H1 (cell line): Measurements from ENCODE around the gene LTBP1. TPM values are rescaled to one million over a fixed set of nuclear protein-coding genes. Genes with fewer than 3 reads are reported as not detected.

Experiments used
- CTCF ChIA-PET: fragments of 300-600 bp; sonication (Branson Sonifier 250); formaldehyde crosslinking; loops from one replicate; lab custom pipeline; 2021; ENCODE audit not compliant: partially characterized antibody; lab: Charles Lee
- POLR2A ChIA-PET: fragments of 300-600 bp; sonication (Branson Sonifier 250); formaldehyde crosslinking; loops from one replicate; lab custom pipeline; 2021; ENCODE audit warnings: inconsistent platforms; ENCODE audit not compliant: partially characterized antibody; lab: Charles Lee
- DNase-seq, 2 experiments: peaks; one replicate each; pipeline versions ENCODE4 v3.0.0 to v3.0.0-alpha.2; 2010 to 2022; ENCODE audit warnings: low spot score in 2 of 2, low read depth in 1 of 2, mixed read lengths in 1 of 2
- FAIRE-seq: peaks from 2 replicates; lab custom pipeline; 2011; peaks lifted over from hg19 to GRCh38; lab: Jason Lieb, UNC
- H2AFZ ChIP-seq: 2 replicates; pipeline ENCODE4 v1.8.1; 2012; ENCODE audit warnings: low read length, inconsistent platforms
- H2AK5ac ChIP-seq: 2 replicates; pipeline ENCODE4 v1.6.1; 2013; ENCODE audit warnings: low read depth, low read length
- H2BK120ac ChIP-seq: replicated peaks from 2 replicates; pipeline ENCODE3; 2013; ENCODE audit warnings: low read depth, low read length, inconsistent platforms
- H2BK12ac ChIP-seq: 2 replicates; pipeline ENCODE4 v1.6.1; 2013; ENCODE audit warnings: low read depth, low read length
- H2BK15ac ChIP-seq: 2 replicates; pipeline ENCODE4 v1.6.1; 2013; ENCODE audit warnings: low read length
- H2BK20ac ChIP-seq: 2 replicates; pipeline ENCODE4 v1.6.1; 2013; ENCODE audit warnings: low read length
- H2BK5ac ChIP-seq: 2 replicates; pipeline ENCODE4 v1.6.1; 2013; ENCODE audit warnings: low read depth, low read length
- H3K14ac ChIP-seq: 2 replicates; pipeline ENCODE4 v1.6.1; 2013; ENCODE audit warnings: inconsistent platforms; ENCODE audit not compliant: insufficient read length
- H3K18ac ChIP-seq: 2 replicates; pipeline ENCODE4 v1.6.1; 2013; ENCODE audit warnings: low read length; ENCODE audit errors: extremely low read depth
- H3K23ac ChIP-seq: 2 replicates; pipeline ENCODE4 v1.6.1; 2013; ENCODE audit warnings: inconsistent platforms; ENCODE audit not compliant: insufficient read length
- H3K23me2 ChIP-seq: 2 replicates; pipeline ENCODE4 v1.6.1; 2013; ENCODE audit warnings: low read depth, low read length
- H3K27ac ChIP-seq: 2 replicates; pipeline ENCODE4 v1.6.1; 2011; ENCODE audit warnings: low read depth, low read length, inconsistent platforms
- H3K27me3 ChIP-seq, 4 experiments: replicated peaks in 1 of 4; 1 replicate in 1 of 4; 2 replicates in 3 of 4; pipeline versions ENCODE4 v1.6.1 to v1.8.1; 2011 to 2013; ENCODE audit warnings: low read length in 3 of 4, mild to moderate bottlenecking in 3 of 4, inconsistent platforms in 2 of 4, mixed read lengths in 2 of 4, moderate library complexity in 1 of 4; ENCODE audit not compliant: control insufficient read depth in 3 of 4, insufficient read depth in 3 of 4; ENCODE audit errors: extremely low read depth in 1 of 4
- H3K36me3 ChIP-seq, 4 experiments: 2 replicates each; pipeline versions ENCODE4 v1.6.1 to v1.8.1; 2011 to 2013; ENCODE audit warnings: mild to moderate bottlenecking in 4 of 4, low read length in 3 of 4, moderate library complexity in 2 of 4, control low read depth in 1 of 4, inconsistent platforms in 1 of 4; ENCODE audit not compliant: insufficient read depth in 4 of 4, control insufficient read depth in 2 of 4
- H3K4ac ChIP-seq: replicated peaks from 2 replicates; pipeline ENCODE3; 2013; ENCODE audit warnings: low read length, low read depth, mixed read lengths, inconsistent platforms; ENCODE audit not compliant: insufficient read length
- H3K4me1 ChIP-seq, 4 experiments: replicated peaks in 1 of 4; 1 replicate in 1 of 4; 2 replicates in 3 of 4; pipeline versions ENCODE4 v1.6.1 to v1.8.1; 2011 to 2013; ENCODE audit warnings: low read length in 3 of 4, inconsistent platforms in 2 of 4, mixed read lengths in 1 of 4; ENCODE audit not compliant: insufficient read depth in 4 of 4, control insufficient read depth in 3 of 4
- H3K4me2 ChIP-seq, 2 experiments: 2 replicates each; pipeline versions ENCODE4 v1.6.1 to v1.8.1; 2011 to 2013; ENCODE audit warnings: low read depth in 2 of 2, low read length in 2 of 2, control low read depth in 1 of 2, inconsistent platforms in 1 of 2, mild to moderate bottlenecking in 1 of 2; ENCODE audit not compliant: insufficient read depth in 1 of 2
- H3K4me3 ChIP-seq, 4 experiments: fragments of 200-600, 300-600 bp in 1 of 4; sonication (generic), shearing (Covaris generic), sonication (Bioruptor Twin) in 1 of 4; 2 replicates each; pipeline versions ENCODE4 v1.5.1 to v1.8.1; 2011 to 2016; ENCODE audit warnings: low read length in 4 of 4, low read depth in 3 of 4, control low read depth in 2 of 4, inconsistent platforms in 2 of 4, mild to moderate bottlenecking in 2 of 4, mixed read lengths in 1 of 4, moderate library complexity in 1 of 4; ENCODE audit not compliant: insufficient read depth in 2 of 4; ENCODE audit errors: extremely low read depth in 1 of 4
- H3K56ac ChIP-seq: replicated peaks from 2 replicates; pipeline ENCODE3; 2013; ENCODE audit warnings: low read depth, mild to moderate bottlenecking, mixed read lengths, low read length, inconsistent platforms; ENCODE audit not compliant: insufficient read length
- H3K79me1 ChIP-seq: 2 replicates; pipeline ENCODE4 v1.6.1; 2013; ENCODE audit warnings: low read depth, low read length, control low read depth
- H3K79me2 ChIP-seq, 2 experiments: 2 replicates each; pipeline versions ENCODE4 v1.6.1 to v1.8.1; 2012 to 2013; ENCODE audit warnings: low read length in 2 of 2, mild to moderate bottlenecking in 2 of 2, inconsistent platforms in 1 of 2; ENCODE audit not compliant: insufficient read depth in 2 of 2, control insufficient read depth in 1 of 2
- H3K9ac ChIP-seq, 4 experiments: replicated peaks in 1 of 4; 1 replicate in 1 of 4; 2 replicates in 3 of 4; pipeline versions ENCODE4 v1.6.1 to v1.8.1; 2011 to 2013; ENCODE audit warnings: low read depth in 3 of 4, low read length in 3 of 4, control low read depth in 2 of 4, mild to moderate bottlenecking in 2 of 4, moderate library complexity in 2 of 4, inconsistent platforms in 1 of 4; ENCODE audit errors: extremely low read depth in 1 of 4
- H3K9me3 ChIP-seq, 2 experiments: 2 replicates each; pipeline versions ENCODE4 v1.6.1 to v1.8.1; 2012 to 2013; ENCODE audit warnings: mild to moderate bottlenecking in 2 of 2, moderate library complexity in 2 of 2, control low read depth in 1 of 2, inconsistent platforms in 1 of 2, low read depth in 1 of 2, low read length in 1 of 2, mixed read lengths in 1 of 2; ENCODE audit not compliant: insufficient read depth in 2 of 2
- H4K20me1 ChIP-seq, 2 experiments: replicated peaks in 1 of 2; 2 replicates each; pipeline versions ENCODE3 to v1.8.1; 2011 to 2013; ENCODE audit warnings: inconsistent platforms in 2 of 2, low read length in 2 of 2, mild to moderate bottlenecking in 1 of 2; ENCODE audit not compliant: insufficient read depth in 2 of 2, control insufficient read depth in 1 of 2
- H4K5ac ChIP-seq: 2 replicates; pipeline ENCODE4 v1.6.1; 2013; ENCODE audit warnings: low read length, low read depth, mixed read lengths, inconsistent platforms; ENCODE audit not compliant: insufficient read length
- H4K8ac ChIP-seq: 2 replicates; pipeline ENCODE4 v1.8.0; 2013; ENCODE audit warnings: mild to moderate bottlenecking, moderate library complexity, low read length, inconsistent platforms; ENCODE audit not compliant: insufficient read depth; ENCODE audit errors: extremely low read depth
- H4K91ac ChIP-seq: replicated peaks from 2 replicates; pipeline ENCODE3; 2013; ENCODE audit warnings: low read length, mixed read lengths, inconsistent platforms; ENCODE audit not compliant: insufficient read length
- BRCA1 ChIP-seq: IDR thresholded peaks from 2 replicates; pipeline ENCODE4 v1.6.1; 2012; ENCODE audit warnings: low read depth, low read length, improper control_type of control experiment
- CTBP2 ChIP-seq: IDR thresholded peaks from 2 replicates; pipeline ENCODE4 v1.7.0; 2011; ENCODE audit warnings: borderline replicate concordance, mild to moderate bottlenecking, moderate library complexity, mixed read lengths, low read length; ENCODE audit not compliant: insufficient read depth, insufficient read length
- HDAC2 ChIP-seq, 2 experiments: fragments of 300-600 bp in 1 of 2; sonication (generic) in 1 of 2; IDR thresholded peaks; 2 replicates each; pipeline ENCODE4 v1.6.1; 2011 to 2012; ENCODE audit warnings: low read depth in 2 of 2, low read length in 2 of 2, mild to moderate bottlenecking in 2 of 2, moderate library complexity in 2 of 2, borderline replicate concordance in 1 of 2, inconsistent platforms in 1 of 2
- HDAC6 ChIP-seq: IDR thresholded peaks from one replicate; pipeline ENCODE4 v1.7.1; 2012; ENCODE audit warnings: low read depth, mild to moderate bottlenecking, inconsistent platforms, low read length, moderate library complexity
- MAFK ChIP-seq: IDR thresholded peaks from 2 replicates; pipeline ENCODE4 v1.6.1; 2012; ENCODE audit warnings: low read depth, mild to moderate bottlenecking, improper control_type of control experiment, low read length
- SIN3A ChIP-seq, 2 experiments: IDR thresholded peaks in 1 of 2; conservative IDR thresholded peaks in 1 of 2; 2 replicates each; pipeline ENCODE4 v1.6.1; 2011 to 2012; ENCODE audit warnings: low read length in 2 of 2, improper control_type of control experiment in 1 of 2, low read depth in 1 of 2, mild to moderate bottlenecking in 1 of 2
- SUZ12 ChIP-seq: fragments of 200-600 bp; sonication (generic); IDR thresholded peaks from 2 replicates; pipeline ENCODE4 v1.6.1; 2012; ENCODE audit warnings: mild to moderate bottlenecking, inconsistent platforms, low read length, moderate library complexity, mixed read lengths
- TBP ChIP-seq: IDR thresholded peaks from 2 replicates; pipeline ENCODE4 v1.6.1; 2011; ENCODE audit warnings: low read depth, low read length, improper control_type of control experiment
- ZNF274 ChIP-seq: IDR thresholded peaks from 2 replicates; pipeline ENCODE4 v1.7.0; 2012; ENCODE audit warnings: low read length, borderline replicate concordance; ENCODE audit errors: extremely low read depth
- WGBS, 2 experiments: shearing (Covaris generic) in 1 of 2; methylation state at CpG; one replicate each; pipeline versions ENCODE4 v1.1.6 to v1.1.7; 2013 to 2015; ENCODE audit warnings: low lambda C conversion rate in 2 of 2, mixed read lengths in 2 of 2, inconsistent platforms in 1 of 2, low coverage in 1 of 2, missing lambda C conversion rate in 1 of 2; ENCODE audit not compliant: insufficient replicate concordance in 2 of 2, insufficient coverage in 1 of 2, insufficient read length in 1 of 2; ENCODE audit errors: extremely low coverage in 1 of 2, missing lambda C conversion rate in 1 of 2; 5-methylcytosine and 5-hydroxymethylcytosine counted together
- polyA plus RNA-seq, 7 experiments: library from polyadenylated mRNA; depleted of rRNA in 3 of 7; stranded (reverse) in 5 of 7; unstranded in 2 of 7; fragments of >200 nt in 5 of 7; fragments of 200-250 nt in 2 of 7; gene quantifications; 1 replicate in 5 of 7; 2 replicates in 1 of 7; 4 replicates in 1 of 7; pipeline versions ENCODE4 v1.2.1 to v1.2.3, GENCODE V29; 2011 to 2013; ENCODE audit warnings: missing spikeins in 2 of 7, mixed read lengths in 2 of 7
- total RNA-seq: library from RNA; stranded (reverse); fragmentation: NEBNext Ultra II Directional; extraction: Animal tissue kit (Norgen Biotek cat#: 25700); gene quantifications from 2 replicates; pipeline ENCODE4 v1.2.1, GENCODE V29; 2021
- TF ChIP-seq, protein P1 (sequence below), 3 experiments: IDR thresholded peaks; 1 replicate in 2 of 3; 2 replicates in 1 of 3; pipeline versions ENCODE4 v1.5.1 to v1.6.1; 2011; ENCODE audit warnings: low read length in 3 of 3, mild to moderate bottlenecking in 3 of 3, inconsistent platforms in 2 of 3, low read depth in 1 of 3, moderate library complexity in 1 of 3; ENCODE audit not compliant: insufficient read depth in 1 of 3; ENCODE audit errors: control extremely low read depth in 1 of 3

LTBP1 gene
- total and polyA plus RNA-seq, 2 of the 8 experiments (the other 6 are each of a cell fraction or from before 2014, with no cell fraction given): 15.4 to 24.7 TPM

DNA sequence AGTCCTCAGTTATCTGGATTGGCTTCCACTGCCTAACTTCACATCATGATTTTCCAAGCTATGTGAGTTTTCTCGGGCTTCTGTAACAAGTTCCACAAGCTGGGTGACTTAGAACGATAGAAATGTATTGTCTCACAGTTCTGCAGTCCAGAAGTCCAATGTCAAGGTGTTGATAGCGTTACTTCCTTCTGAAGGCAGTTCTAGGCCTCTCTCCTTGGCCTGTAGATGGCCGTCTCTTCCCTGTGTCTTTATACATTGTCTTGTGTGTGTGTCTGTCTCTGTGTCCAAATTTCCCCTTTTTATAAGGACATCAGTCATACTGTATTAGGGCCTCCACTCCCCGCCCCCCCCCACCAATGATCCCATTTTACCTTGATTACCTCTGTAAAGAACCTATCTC lies 7.5 kb downstream of the LTBP1 start:
- Histone ChIP-seq H3K14ac (no peak overlapping the region), H3K4me3 (no peak overlapping the region), H2BK120ac (no peak overlapping the region), H3K36me3 (no peaks in the 10 kb centered on the region; a peak in 1 of 8 replicates), H4K91ac (no peak overlapping the region), H3K79me1 (no peaks in the 10 kb centered on the region; the same call in 1 of the 2 replicates), H2BK20ac (no peak overlapping the region), H2BK12ac (no peak overlapping the region)
- CTCF ChIA-PET: interaction anchor here (0.8 to 2.8 kb wide), 2 partner anchors 10 to 12 kb away, joined by 4 to 13 read pairs; no protein-coding TSS in a partner anchor
- POLR2A ChIA-PET: interaction anchor here (1.0 kb wide), 1 partner anchor 8 kb away, joined by 3 read pairs; no protein-coding TSS in a partner anchor
- TF ChIP-seq SIN3A (conservative IDR thresholded peaks at IDR 0.05 in 1 of 2, IDR thresholded peaks at IDR 0.05 in 1 of 2; ENCODE audit: low read depth in 1 of 2, low read length in 2 of 2) (no peak), BRCA1 (no peak), MAFK (no peak), HDAC2 (IDR thresholded peaks at IDR 0.05; ENCODE audit: borderline replicate concordance in 1 of 2, low read depth in 2 of 2, low read length in 2 of 2) (no peak), SUZ12 (no peak), ZNF274 (no peak), HDAC6 (no peak), TBP (no peak), CTBP2 (no peak)
- TF ChIP-seq, protein P1, sequence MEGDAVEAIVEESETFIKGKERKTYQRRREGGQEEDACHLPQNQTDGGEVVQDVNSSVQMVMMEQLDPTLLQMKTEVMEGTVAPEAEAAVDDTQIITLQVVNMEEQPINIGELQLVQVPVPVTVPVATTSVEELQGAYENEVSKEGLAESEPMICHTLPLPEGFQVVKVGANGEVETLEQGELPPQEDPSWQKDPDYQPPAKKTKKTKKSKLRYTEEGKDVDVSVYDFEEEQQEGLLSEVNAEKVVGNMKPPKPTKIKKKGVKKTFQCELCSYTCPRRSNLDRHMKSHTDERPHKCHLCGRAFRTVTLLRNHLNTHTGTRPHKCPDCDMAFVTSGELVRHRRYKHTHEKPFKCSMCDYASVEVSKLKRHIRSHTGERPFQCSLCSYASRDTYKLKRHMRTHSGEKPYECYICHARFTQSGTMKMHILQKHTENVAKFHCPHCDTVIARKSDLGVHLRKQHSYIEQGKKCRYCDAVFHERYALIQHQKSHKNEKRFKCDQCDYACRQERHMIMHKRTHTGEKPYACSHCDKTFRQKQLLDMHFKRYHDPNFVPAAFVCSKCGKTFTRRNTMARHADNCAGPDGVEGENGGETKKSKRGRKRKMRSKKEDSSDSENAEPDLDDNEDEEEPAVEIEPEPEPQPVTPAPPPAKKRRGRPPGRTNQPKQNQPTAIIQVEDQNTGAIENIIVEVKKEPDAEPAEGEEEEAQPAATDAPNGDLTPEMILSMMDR (IDR thresholded peaks at IDR 0.05; ENCODE audit: control extremely low read depth in 1 of 3, insufficient read depth in 1 of 3, low read depth in 1 of 3, low read length in 3 of 3): no peak
- TF ChIP-seq, all 59 proteins: peak for 0
- H3K27me3 ChIP-seq: no peaks in the 10 kb centered on the region
- WGBS, 2 experiments: 83% methylated on average over 5 of the region's 5 CpGs; no CpG with 5 or more reads in 1 of the 2 experiments
- H3K4ac ChIP-seq: no peak overlapping the region
- no peak overlapping the region for H3K56ac ChIP-seq
- FAIRE-seq (no peak), DNase-seq (no peak)
- H3K23ac ChIP-seq: no peak overlapping the region
- no peak overlapping the region for H3K18ac ChIP-seq
- H3K23me2 ChIP-seq: no peaks in the 10 kb centered on the region
- no peak overlapping the region for H3K9ac ChIP-seq
- no peaks in the 10 kb centered on the region for H4K20me1 ChIP-seq
- no peak overlapping the region for H3K27ac ChIP-seq
- no peak overlapping the region for H4K8ac ChIP-seq
- H3K9me3 ChIP-seq: no peaks in the 10 kb centered on the region
- H3K4me2 ChIP-seq: no peak overlapping the region
- no peak overlapping the region for H4K5ac ChIP-seq
- no peaks in the 10 kb centered on the region for H3K4me1 ChIP-seq
- no peaks in the 10 kb centered on the region for H3K79me2 ChIP-seq
- no peak overlapping the region for H2BK15ac ChIP-seq
- H2BK5ac ChIP-seq: no peak overlapping the region
- no peak overlapping the region for H2AK5ac ChIP-seq
- no peak overlapping the region for H2AFZ ChIP-seq
